CD4-positive, alpha-beta T cell treated with Interleukin-15 for 1 hour (primary cell): ENCODE measurements around the gene SPATA31C1.
"Not testable (repeated sequence)": the region's sequence is repeated elsewhere in the genome, so short reads cannot be mapped to it uniquely, and the experiment has no call there.

ENCODE experiments used
- DNase-seq: peaks from one replicate; pipeline ENCODE4 v3.0.0-alpha.2; 2020

Gene SPATA31C1

DNA sequence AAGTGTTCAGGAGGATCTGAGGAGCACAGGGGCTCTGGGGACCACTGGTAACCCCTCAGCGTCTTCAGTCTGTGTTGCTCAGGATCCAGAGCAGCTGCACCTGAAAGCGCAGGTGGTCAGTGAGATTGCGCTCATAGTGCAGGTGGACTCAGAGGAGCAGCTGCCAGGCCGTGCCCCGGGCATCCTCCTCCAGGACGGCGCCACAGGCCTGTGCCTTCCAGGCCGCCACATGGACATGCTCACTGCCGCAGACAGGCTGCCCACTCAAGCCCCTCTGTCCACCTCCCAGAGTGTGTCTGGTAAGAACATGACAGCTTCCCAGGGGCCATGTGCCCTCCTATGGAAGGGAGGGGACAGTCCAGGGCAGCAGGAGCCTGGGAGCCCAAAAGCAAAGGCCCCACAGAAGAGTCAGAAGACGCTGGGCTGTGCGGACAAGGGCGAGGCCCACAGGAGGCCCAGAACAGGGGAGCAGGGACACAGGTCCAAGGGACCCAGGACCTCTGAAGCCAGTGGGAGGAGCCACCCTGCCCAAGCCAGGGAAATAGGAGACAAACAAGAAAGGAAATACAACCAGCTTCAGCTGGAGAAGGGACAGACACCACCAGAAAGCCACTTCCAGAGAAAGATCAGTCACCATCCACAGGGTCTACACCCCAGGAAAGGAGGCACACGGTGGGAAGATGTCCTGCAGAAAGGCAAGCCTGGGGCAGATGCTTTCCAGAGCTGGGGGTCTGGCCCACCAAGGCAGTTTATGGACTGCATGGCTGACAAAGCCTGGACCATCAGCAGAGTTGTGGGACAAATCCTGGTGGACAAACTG is 29.9 kb upstream of the SPATA31C1 start:
- DNase-seq = no peak

GRCh38 chr9:87888501-87888900 is 29.3 kb upstream of the SPATA31C1 start:
- no peak for DNase-seq

GRCh38 chr9:87889065-87889881 is 28.5 kb upstream of the SPATA31C1 start:
- no peak for DNase-seq

DNA sequence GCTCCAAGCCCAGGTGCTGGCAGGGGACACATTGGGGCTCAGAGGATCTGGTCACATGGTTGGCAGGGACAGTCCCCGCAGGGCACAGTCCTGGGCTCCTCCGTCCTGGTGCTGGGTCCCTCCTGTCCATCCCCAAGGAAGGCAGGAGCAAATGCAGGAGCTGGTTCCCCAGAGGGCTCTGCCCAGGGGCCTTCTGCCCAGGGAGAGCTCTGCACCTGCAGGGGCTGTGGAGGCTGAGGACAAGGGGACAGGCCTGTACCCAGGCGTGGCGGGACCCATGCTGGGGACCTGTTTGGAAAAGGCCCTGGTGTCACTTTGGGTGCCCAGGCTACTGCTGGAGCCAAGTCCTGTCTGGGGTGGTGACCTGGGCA is 27.9 kb upstream of the SPATA31C1 start:
- DNase-seq = no peak

GRCh38 chr9:87890837-87891236 is 26.9 kb upstream of the SPATA31C1 start:
- no peak for DNase-seq

DNA sequence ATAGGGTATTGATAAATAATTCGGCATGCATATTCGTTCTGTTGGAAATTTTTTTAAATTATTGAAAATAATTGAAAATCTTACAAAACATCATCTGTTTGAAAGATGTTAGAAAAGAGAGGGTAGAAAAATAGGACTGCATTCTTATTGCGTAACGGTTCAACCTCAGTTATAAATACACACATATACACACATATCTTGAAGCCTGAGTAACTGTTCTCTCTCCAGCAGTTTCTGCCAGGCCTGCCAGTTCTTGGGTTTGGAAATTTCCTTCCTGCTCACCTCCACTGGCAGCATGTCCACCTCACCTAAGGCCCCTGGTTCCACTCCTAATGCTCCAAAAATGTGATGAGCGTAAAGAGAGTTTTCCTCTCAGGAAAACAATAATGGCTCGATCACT is 26.0 kb upstream of the SPATA31C1 start:
- no peak for DNase-seq

DNA sequence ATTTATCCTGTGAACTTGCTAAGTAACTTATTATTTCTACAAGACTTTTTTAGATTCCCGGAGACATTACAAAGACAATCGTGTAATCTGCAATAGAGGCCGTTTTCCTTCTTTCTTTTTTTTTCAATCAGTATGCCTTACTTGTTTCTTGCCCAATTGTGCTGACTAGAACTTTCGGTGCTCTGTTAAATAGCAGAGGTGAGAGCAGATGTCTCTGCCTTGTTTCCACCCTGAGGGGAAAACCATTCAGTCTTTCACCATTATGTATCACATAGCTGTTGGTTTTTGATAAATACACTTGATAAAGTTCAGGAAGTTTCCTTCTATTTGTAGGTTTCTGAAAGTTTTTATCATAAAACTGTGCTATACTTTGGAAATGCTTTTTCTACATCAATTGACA is 24.8 kb upstream of the SPATA31C1 start:
- no peak for DNase-seq

- no peak for DNase-seq
Observed at GRCh38 chr9:87894998-87895625, 22.6 kb upstream of the SPATA31C1 start.

- DNase-seq = no peak
Observed at GRCh38 chr9:87896891-87897290, 20.9 kb upstream of the SPATA31C1 start.

- DNase-seq = no peak
Observed at GRCh38 chr9:87898151-87898550, 19.6 kb upstream of the SPATA31C1 start.

DNA sequence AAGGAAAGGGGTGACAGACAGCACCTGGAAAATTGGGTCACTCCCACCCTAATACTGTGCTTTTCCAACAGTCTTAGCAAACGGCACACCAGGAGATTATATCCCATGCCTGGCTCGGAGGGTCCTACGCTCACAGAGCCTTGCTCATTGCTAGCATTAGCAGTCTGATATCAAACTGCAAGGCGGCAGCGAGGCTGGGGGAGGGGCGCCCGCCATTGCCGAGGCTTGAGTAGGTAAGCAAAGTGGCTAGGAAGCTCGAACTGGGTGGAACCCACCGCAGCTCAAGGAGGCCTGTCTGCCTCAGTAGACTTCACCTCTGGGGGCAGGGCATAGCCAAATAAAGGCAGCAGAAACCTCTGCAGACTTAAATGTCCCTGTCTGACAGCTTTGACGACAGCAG is 15.4 kb upstream of the SPATA31C1 start:
- not testable (repeated sequence) for DNase-seq

DNA sequence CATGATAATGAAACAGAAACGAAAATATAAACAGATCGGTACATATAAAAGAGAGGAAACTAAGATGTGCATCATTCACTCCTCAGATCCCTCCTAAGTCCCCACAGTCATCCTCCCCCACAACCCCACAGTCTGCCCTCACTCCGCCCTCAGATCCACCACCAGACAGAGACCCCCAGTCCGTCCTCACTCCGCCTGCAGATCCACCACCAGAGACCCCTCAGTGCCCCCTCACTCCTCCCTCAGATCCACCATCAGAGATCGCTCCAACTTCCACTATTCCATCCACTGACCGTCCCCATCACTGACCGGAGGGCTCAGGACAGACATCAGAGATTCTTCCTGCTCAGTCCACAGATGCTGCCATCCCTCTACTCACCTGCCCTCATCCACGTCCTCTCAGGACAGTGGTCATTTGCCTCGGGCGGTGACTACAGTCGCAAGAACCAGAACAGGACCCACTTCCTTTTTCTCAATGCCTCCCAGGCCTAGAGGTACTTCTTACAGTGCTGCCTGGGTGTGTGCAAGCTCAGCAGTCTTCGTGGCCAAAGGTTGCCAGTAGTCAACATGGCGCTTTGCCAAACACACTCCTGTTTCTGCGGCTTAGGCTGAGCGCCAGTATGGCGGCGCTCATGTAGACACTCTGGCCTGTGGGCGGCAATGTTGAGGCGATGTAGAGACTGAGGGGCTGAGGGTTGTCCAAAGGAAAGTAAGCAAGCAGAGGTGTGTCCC is 8.3 kb upstream of the SPATA31C1 start:
- no peak for DNase-seq

DNA sequence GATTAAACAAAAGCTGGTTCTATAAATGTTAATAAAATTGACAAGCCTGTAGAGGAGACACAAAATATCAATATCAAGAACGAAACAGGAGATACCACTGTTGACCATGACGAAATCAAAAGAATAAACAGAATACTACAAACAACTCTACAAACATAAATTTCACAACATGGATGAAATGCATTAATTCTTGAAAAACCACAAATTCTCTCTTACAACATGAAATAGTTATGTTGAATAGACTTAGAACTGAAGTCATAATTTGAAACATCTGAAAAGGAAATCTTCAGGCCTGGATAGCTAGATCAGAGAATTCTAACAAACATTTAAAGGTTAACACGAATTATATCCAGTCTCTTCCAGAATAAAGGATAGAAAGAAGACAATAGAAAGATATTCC is 6.9 kb upstream of the SPATA31C1 start:
- no peak for DNase-seq

DNA sequence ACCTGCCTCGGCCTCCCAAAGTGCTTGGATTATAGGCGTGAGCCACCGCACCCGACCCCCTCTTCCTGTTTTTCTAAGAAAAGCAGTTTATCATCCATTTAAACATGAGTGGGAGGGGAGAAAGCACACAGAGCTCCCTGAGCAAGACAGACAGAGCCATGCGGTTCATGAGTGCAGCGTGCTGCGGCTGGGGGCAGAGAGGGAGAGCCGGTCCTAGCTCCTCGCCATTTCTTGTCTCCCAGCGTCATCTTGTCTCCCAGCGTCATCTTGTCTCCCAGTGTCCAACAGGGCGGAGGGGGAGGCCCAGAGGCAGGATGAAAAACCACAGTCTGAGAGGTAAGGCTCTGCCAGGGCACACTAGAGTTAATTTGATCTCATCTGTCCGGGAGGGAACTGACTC is 1.3 kb downstream of the SPATA31C1 start:
- not testable (repeated sequence) for DNase-seq

DNA sequence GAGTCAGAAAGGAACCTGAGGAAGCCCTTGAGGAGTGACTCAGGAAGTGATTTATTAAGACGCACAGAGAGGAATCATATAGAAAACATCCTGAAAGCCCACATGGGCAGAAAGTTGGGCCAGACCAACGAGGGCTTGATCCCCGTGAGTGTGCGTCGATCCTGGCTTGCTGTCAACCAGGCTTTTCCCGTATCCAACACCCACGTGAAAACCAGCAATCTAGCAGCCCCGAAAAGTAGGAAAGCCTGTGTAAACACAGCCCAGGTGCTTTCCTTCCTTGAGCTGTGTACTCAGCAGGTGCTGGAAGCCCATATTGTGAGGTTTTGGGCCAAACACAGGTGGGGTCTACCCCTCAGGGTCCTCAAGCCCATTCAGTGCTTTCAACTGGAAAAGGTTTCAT is 3.8 kb downstream of the SPATA31C1 start:
- not testable (repeated sequence) for DNase-seq

GRCh38 chr9:87923012-87923411 is 5.2 kb downstream of the SPATA31C1 start:
- not testable (repeated sequence) for DNase-seq

DNA sequence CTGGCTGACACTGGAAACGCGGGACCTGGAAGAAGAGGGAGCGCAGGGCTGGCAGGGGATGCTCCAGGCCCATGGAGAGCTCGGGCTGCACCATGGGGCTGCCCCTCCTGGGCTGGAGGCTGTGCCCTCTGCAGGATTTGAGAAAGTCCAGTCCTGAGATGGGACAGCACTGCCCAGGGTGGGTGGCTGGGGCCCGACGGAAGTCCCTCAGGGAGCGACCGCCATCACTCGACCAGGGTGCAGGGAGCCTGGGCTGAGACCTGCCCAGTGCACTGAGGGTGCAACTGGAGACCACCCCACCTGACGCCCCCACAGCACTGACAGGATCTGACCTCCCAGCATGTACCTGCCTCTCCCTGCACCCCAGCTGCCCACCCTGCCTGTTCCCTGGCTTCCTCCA is 7.1 kb downstream of the SPATA31C1 start:
- not testable (repeated sequence) for DNase-seq

DNA sequence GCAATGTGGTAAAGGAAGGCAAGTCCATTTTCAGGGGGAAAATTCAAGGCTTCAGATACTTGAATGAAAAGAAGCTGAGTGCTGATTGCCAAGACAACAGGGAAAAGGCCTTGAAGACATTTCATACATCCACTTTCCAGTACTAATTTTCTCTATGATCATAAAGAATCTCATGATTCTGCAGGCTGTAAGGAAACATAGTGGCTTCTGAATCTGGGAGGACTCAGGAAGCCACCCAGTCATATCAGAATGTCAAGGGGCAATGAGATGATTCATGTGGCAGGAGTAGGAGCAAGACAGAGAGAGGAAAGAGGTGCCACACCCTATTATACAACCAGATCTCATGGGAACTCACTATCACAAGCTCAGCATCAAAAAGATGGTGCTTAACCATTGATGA is 11.4 kb downstream of the SPATA31C1 start:
- DNase-seq = not testable (repeated sequence)

GRCh38 chr9:87934444-87934843 is 16.7 kb downstream of the SPATA31C1 start:
- DNase-seq = not testable (repeated sequence)

GRCh38 chr9:87937352-87937751 is 19.6 kb downstream of the SPATA31C1 start:
- not testable (repeated sequence) for DNase-seq

DNA sequence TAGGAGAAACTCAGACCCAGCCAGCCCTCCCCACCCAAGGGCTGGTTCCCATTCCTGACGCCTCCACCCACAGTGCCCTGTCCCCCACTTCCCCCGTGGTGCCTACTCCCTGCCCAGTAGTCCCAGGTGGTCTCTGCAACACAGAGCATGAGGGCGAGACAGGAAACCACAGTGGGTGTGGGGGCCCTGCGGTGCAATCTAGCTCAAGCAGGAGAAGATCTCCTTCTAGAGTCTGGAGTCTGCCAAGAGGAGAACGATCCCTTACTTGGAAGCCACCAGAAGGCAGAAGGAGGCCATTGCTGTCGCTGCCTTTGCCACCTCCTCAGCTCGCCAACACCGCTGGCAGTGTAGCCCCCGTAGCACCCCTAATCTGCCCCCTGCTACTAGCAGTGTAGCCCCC is 20.2 kb downstream of the SPATA31C1 start:
- DNase-seq = not testable (repeated sequence)

DNA sequence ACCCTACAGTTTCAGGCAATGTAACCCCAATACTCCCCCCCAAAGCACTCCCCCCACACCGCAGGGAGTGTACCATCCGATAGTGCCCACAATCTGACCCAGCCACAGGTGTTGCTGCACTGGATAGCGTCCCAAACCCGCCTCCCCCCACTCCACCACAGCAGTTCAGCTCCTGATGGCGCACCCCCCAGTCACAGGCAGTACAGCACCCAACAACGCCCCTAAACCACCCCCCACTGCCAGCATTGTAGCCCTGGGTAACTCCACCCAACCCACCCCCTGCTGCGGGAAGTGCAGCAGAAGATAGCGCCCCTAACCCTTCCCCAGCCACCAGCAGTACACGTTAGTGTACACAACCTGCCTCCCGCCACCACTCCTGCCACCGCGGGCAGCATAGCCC is 20.6 kb downstream of the SPATA31C1 start:
- DNase-seq = not testable (repeated sequence)

DNA sequence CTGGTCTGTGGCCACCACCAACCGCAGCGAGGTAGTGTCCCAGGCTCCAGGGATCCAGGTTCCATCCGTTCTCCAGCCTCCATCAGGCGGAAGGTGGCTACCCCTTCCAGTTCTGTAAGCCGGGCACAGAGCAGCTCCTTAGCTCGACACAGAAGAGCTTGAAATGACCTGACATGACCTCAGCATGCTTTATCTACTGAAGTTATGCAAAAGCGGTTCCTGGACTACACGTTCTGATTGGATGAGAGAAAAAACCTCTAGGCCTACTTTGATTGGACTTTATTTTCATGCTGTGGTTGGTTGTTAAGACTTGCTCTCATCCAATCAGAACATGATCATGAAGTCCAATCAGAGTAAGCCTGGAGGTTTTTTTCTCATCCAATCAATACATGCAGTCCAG is 21.3 kb downstream of the SPATA31C1 start:
- DNase-seq = not testable (repeated sequence)
